HG02798 (cell line): ENCODE data around the gene ZNRF3.

ENCODE experiments used
- ATAC-seq: cut with Tn5 transposase; IDR thresholded peaks from one replicate; pipeline ENCODE4 v1.9.1; 2021; ENCODE audit warnings: mild to moderate bottlenecking; ENCODE audit not compliant: unreplicated experiment, poor library complexity

ZNRF3 gene

GRCh38 chr22:28978863-28979796, 95.8 kb downstream of the ZNRF3 start:
- ATAC-seq: no peak

- ATAC-seq: no peak
Observed at GRCh38 chr22:28980326-28980725, 97.0 kb downstream of the ZNRF3 start.

- no peak for ATAC-seq
Observed at GRCh38 chr22:28981818-28982499, 98.6 kb downstream of the ZNRF3 start.

- ATAC-seq: no peak
Observed at GRCh38 chr22:28983190-28983589, 99.8 kb downstream of the ZNRF3 start.

- no peak for ATAC-seq
Observed at GRCh38 chr22:28983788-28984441, 100.5 kb downstream of the ZNRF3 start.

GRCh38 chr22:28984482-28985158, 101.2 kb downstream of the ZNRF3 start:
- ATAC-seq: no peak

GRCh38 chr22:28985581-28986290, 102.4 kb downstream of the ZNRF3 start:
- ATAC-seq: no peak

- no peak for ATAC-seq
Observed at GRCh38 chr22:28986366-28986765, 103.0 kb downstream of the ZNRF3 start.

GRCh38 chr22:28988457-28988856, 105.1 kb downstream of the ZNRF3 start:
- ATAC-seq: no peak

GRCh38 chr22:28989035-28989464, 105.7 kb downstream of the ZNRF3 start:
- ATAC-seq: no peak

GRCh38 chr22:28989484-28989883, 106.1 kb downstream of the ZNRF3 start:
- ATAC-seq: no peak

- no peak for ATAC-seq
Observed at GRCh38 chr22:28989912-28990311, 106.5 kb downstream of the ZNRF3 start.

GRCh38 chr22:28992565-28993356, 109.4 kb downstream of the ZNRF3 start:
- ATAC-seq: no peak

GRCh38 chr22:28994522-28994921, 111.2 kb downstream of the ZNRF3 start:
- no peak for ATAC-seq

GRCh38 chr22:28995551-28995950, 112.2 kb downstream of the ZNRF3 start:
- no peak for ATAC-seq

- no peak for ATAC-seq
Observed at GRCh38 chr22:28997342-28997741, 114.0 kb downstream of the ZNRF3 start.

GRCh38 chr22:28998681-28999080, 115.3 kb downstream of the ZNRF3 start:
- ATAC-seq: no peak

- no peak for ATAC-seq
Observed at GRCh38 chr22:28999510-28999909, 116.1 kb downstream of the ZNRF3 start.

GRCh38 chr22:28999919-29000556, 116.7 kb downstream of the ZNRF3 start:
- ATAC-seq: no peak
